HepG2 (cell line): Measurements from ENCODE around the gene SMAD3. TPM values are rescaled to one million over a fixed set of nuclear protein-coding genes. Genes with fewer than 3 reads are reported as not detected.

ENCODE experiments used
- ATF3 ChIP-seq: sonication (generic); formaldehyde crosslinking; IDR thresholded peaks from 2 replicates; pipeline ENCODE4 v1.4.0; 2020; ENCODE audit warnings: missing genetic modification reagents
- EED ChIP-seq: sonication (generic); formaldehyde crosslinking; IDR thresholded peaks from 2 replicates; pipeline ENCODE4 v1.5.0; 2020; ENCODE audit warnings: mild to moderate bottlenecking, missing genetic modification reagents
- EP300 ChIP-seq, 3 experiments: sonication (generic) in 1 of 3; formaldehyde crosslinking in 1 of 3; IDR thresholded peaks; 2 replicates each; pipeline versions ENCODE4 v1.5.1 to v1.6.1; 2011 to 2020; ENCODE audit warnings: low read depth in 2 of 3, low read length in 2 of 3, borderline replicate concordance in 1 of 3, improper control_type of control experiment in 1 of 3, mild to moderate bottlenecking in 1 of 3, missing genetic modification reagents in 1 of 3, moderate library complexity in 1 of 3
- FOSL1 ChIP-seq: sonication (generic); formaldehyde crosslinking; IDR thresholded peaks from 2 replicates; pipeline ENCODE4 v1.9.0; 2021; ENCODE audit warnings: missing genetic modification reagents, borderline replicate concordance
- FOXA3 ChIP-seq: IDR thresholded peaks from 2 replicates; pipeline ENCODE4 v1.6.1; 2016; ENCODE audit warnings: missing genetic modification reagents, missing compliant biosample characterization
- MAZ ChIP-seq, 2 experiments: sonication (generic) in 1 of 2; formaldehyde crosslinking in 1 of 2; IDR thresholded peaks; 2 replicates each; pipeline versions ENCODE4 v1.5.0 to v1.6.1; 2012 to 2020; ENCODE audit warnings: low read depth in 2 of 2, mild to moderate bottlenecking in 2 of 2, borderline replicate concordance in 1 of 2, improper control_type of control experiment in 1 of 2, low read length in 1 of 2, missing genetic modification reagents in 1 of 2, moderate library complexity in 1 of 2
- MTA1 ChIP-seq: sonication (generic); formaldehyde crosslinking; IDR thresholded peaks from 2 replicates; pipeline ENCODE4 v1.4.0; 2020; ENCODE audit warnings: missing genetic modification reagents, mild to moderate bottlenecking, borderline replicate concordance
- TCF7 ChIP-seq: sonication (generic); IDR thresholded peaks from 2 replicates; pipeline ENCODE4 v1.6.1; 2016; ENCODE audit warnings: antibody characterized with exemption, low read depth
- TEAD2 ChIP-seq: sonication (generic); formaldehyde crosslinking; IDR thresholded peaks from 2 replicates; pipeline ENCODE4 v1.9.0; 2021; ENCODE audit warnings: missing genetic modification reagents
- ZHX2 ChIP-seq, 2 experiments: sonication (generic) in 1 of 2; formaldehyde crosslinking in 1 of 2; IDR thresholded peaks; 2 replicates each; pipeline versions ENCODE4 v1.6.1 to v1.9.0; 2014 to 2022; ENCODE audit warnings: antibody characterized with exemption in 1 of 2, borderline replicate concordance in 1 of 2, inconsistent platforms in 1 of 2, low read depth in 1 of 2, missing genetic modification reagents in 1 of 2
- ZNF33A ChIP-seq: sonication (generic); formaldehyde crosslinking; IDR thresholded peaks from 2 replicates; pipeline ENCODE4 v1.5.1; 2020; ENCODE audit warnings: missing genetic modification reagents, mild to moderate bottlenecking, moderate library complexity, borderline replicate concordance
- ZNF629 ChIP-seq: sonication (generic); formaldehyde crosslinking; conservative IDR thresholded peaks from 2 replicates; pipeline ENCODE4 v1.5.0; 2020; ENCODE audit warnings: missing genetic modification reagents
- ZNF670 ChIP-seq: sonication (generic); formaldehyde crosslinking; IDR thresholded peaks from 2 replicates; pipeline ENCODE4 v1.8.0; 2022; ENCODE audit warnings: mild to moderate bottlenecking, missing genetic modification reagents, borderline replicate concordance
- ZNF737 ChIP-seq: sonication (generic); formaldehyde crosslinking; IDR thresholded peaks from 2 replicates; pipeline ENCODE4 v1.5.0; 2020; ENCODE audit warnings: missing genetic modification reagents, mild to moderate bottlenecking, borderline replicate concordance
- polyA plus RNA-seq, 8 experiments: library from polyadenylated mRNA; depleted of rRNA in 3 of 8; stranded (reverse) in 7 of 8; unstranded in 1 of 8; fragments of >200 nt; fragmentation: Illumina TruSeq in 4 of 8; extraction: Trizol in 4 of 8; gene quantifications; 2 replicates each; pipeline versions ENCODE4 v1.2.1 to v1.2.3, GENCODE V29; 2011 to 2016; ENCODE audit warnings: low read depth in 4 of 8, missing spikeins in 1 of 8, mixed read lengths in 1 of 8; ENCODE audit not compliant: insufficient read depth in 1 of 8
- total RNA-seq, 5 experiments: library from RNA; depleted of rRNA; stranded (reverse); fragments of >200 nt; fragmentation: Illumina TruSeq; extraction: Trizol; gene quantifications; 2 replicates each; pipeline ENCODE4 v1.2.3, GENCODE V29; 2016; ENCODE audit warnings: low read depth in 1 of 5
- TF ChIP-seq, protein P1 (sequence below): sonication (generic); formaldehyde crosslinking; IDR thresholded peaks from 2 replicates; pipeline ENCODE4 v1.5.1; 2020; ENCODE audit warnings: missing genetic modification reagents, mild to moderate bottlenecking, borderline replicate concordance

SMAD3 gene
- total and polyA plus RNA-seq, 2 of the 13 experiments (the other 11 are each of a cell fraction or from before 2014, with no cell fraction given): 8.6 to 56.3 TPM

DNA sequence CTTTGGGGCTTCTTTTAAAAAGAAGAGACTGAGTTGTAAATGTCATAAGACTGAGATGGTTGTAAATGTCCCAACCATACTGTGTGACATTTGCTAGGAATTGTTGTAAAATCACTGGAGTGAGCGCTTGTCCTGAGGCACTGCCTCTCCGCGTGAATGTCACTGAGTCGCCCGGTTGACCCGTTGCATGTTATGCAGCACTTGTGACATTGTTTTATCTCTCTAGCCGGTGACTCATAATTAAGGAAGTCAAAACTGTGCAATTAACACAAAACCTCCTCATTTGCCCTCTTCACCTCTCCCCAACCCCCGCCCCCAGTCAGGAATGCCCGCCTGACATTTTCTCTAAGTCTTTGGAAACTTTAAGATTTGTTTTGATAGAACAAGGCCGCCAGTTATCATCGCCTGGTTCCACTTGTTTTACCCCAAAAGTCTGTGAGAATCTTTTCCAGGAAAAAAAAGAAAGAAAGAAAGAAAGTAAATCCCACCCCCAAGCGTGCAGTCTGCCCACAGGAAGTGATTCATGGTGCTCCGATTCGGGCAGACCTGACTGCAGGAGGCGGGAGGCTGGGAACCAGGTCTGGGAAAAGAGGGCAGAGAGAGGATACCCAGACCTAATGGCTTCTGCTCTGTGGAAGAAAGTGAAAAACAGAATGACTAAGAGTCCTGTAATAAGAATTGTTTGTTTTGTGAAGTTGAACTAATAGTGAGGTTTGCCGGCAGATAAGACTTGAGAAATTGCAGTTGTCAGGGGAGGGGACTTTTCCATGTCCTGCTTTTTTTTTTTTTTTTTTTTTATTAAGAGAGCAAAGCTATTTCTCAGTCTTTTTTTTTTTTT, 84.8 kb downstream of the SMAD3 start (continued):
- TF ChIP-seq ZHX2 (IDR thresholded peaks at IDR 0.05; ENCODE audit: low read depth) (no peak), ZHX2 (CRISPR knock-in tag; IDR thresholded peaks at IDR 0.05; ENCODE audit: borderline replicate concordance) (no peak), ZNF737 (no peak), TCF7 (no peak), FOXA3 (CRISPR knock-in tag) (peak; percentile 66), ZNF33A (CRISPR knock-in tag) (no peak), FOSL1 (CRISPR knock-in tag) (peak; percentile 61), ATF3 (CRISPR knock-in tag) (peak; percentile 41; the same call in 1 of the 2 replicates), ZNF629 (CRISPR knock-in tag) (no peak), TEAD2 (CRISPR knock-in tag) (no peak), EED (no peak), ZNF670 (CRISPR knock-in tag) (no peak), EP300 (IDR thresholded peaks at IDR 0.05; ENCODE audit: low read depth in 2 of 2, low read length in 2 of 2) (peak in 1 of 2 experiments; percentile 58; a peak in 2 of 4 replicates), EP300 (CRISPR knock-in tag; IDR thresholded peaks at IDR 0.05; ENCODE audit: borderline replicate concordance) (no peak), MAZ (IDR thresholded peaks at IDR 0.05; ENCODE audit: borderline replicate concordance, low read depth, low read length) (no peak), MAZ (CRISPR knock-in tag; IDR thresholded peaks at IDR 0.05; ENCODE audit: low read depth) (no peak), MTA1 (CRISPR knock-in tag) (no peak)
- TF ChIP-seq, protein P1, sequence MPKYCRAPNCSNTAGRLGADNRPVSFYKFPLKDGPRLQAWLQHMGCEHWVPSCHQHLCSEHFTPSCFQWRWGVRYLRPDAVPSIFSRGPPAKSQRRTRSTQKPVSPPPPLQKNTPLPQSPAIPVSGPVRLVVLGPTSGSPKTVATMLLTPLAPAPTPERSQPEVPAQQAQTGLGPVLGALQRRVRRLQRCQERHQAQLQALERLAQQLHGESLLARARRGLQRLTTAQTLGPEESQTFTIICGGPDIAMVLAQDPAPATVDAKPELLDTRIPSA: no peak
